RWPE2 (cell line): ENCODE measurements around the gene GFOD1.

Experiments used
- ATAC-seq: fragments of 200-7000 bp; cut with Tn5 transposase; 3 replicates; pipeline ENCODE4 v1.9.1; 2021; ENCODE audit warnings: low read depth
- DNase-seq: peaks from one replicate; pipeline ENCODE4 v3.0.0-alpha.2; 2020; ENCODE audit warnings: low spot score
- H3K27ac ChIP-seq: fragments of 450-650 bp; 2 replicates; pipeline ENCODE4 v1.5.1; 2017; ENCODE audit warnings: mild to moderate bottlenecking; ENCODE audit not compliant: poor library complexity, severe bottlenecking
- H3K27me3 ChIP-seq: fragments of 250-450 bp; sonication (Bioruptor Pico); 2 replicates; pipeline ENCODE4 v1.5.1; 2021; ENCODE audit warnings: mild to moderate bottlenecking, moderate library complexity; ENCODE audit not compliant: insufficient read depth, poor library complexity, severe bottlenecking
- H3K36me3 ChIP-seq: fragments of 250-450 bp; sonication (Bioruptor Pico); 2 replicates; pipeline ENCODE4 v1.5.1; 2020; ENCODE audit warnings: low read depth, mild to moderate bottlenecking, moderate library complexity
- H3K4me1 ChIP-seq: fragments of 250-450 bp; sonication (Bioruptor Pico); 2 replicates; pipeline ENCODE4 v1.5.1; 2021; ENCODE audit warnings: mild to moderate bottlenecking, moderate library complexity; ENCODE audit not compliant: insufficient read depth, poor library complexity, severe bottlenecking
- H3K4me3 ChIP-seq: fragments of 250-450 bp; sonication (Bioruptor Pico); 2 replicates; pipeline ENCODE4 v1.5.1; 2021; ENCODE audit warnings: mild to moderate bottlenecking, moderate library complexity; ENCODE audit not compliant: severe bottlenecking
- H3K9me3 ChIP-seq: fragments of 250-450 bp; sonication (Bioruptor Pico); 2 replicates; pipeline ENCODE4 v1.5.1; 2021; ENCODE audit warnings: mild to moderate bottlenecking, moderate library complexity; ENCODE audit not compliant: severe bottlenecking
- CTCF ChIP-seq: fragments of 450-650 bp; IDR thresholded peaks from one replicate; pipeline ENCODE4 v1.5.1; 2017; ENCODE audit warnings: mild to moderate bottlenecking, moderate library complexity; ENCODE audit not compliant: poor library complexity, severe bottlenecking

The GFOD1 gene

DNA sequence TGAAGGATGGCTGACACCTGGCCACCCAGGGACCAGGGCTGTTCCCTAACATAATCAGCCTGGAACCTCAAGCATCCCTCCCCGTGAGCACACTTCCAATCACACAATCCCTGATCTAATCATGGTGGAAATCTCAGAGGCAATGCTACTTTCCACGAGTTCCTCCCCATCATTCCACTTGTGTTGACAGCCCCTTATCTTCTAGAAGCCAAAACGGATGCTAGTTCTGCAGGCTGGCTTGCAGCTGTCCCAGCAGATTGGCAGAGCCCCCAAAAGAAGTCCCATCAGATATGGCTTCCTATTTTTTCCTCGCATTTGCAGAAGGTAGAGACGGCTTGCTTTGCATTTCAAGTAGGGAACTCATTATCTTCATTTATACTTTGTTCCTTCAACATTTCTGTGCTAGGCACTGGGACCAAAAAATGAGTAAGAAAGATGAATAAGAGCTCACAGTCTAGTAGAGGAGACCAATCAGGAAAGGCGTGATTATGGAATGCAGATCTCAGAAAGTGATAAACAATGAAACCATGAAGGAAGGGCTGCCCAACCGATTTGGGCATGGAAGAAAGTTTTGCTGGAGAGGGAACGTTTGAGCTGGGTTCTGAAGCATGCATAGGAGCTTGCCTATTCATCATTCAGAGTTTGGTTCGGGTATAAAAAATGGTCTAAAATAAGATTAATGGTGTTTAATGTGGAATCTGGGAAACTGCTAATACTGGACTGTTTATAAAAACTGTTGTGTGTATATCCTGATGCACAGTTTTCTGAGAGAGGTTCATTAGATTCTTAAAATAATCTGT lies 114.5 kb downstream of the GFOD1 start:
- no peak for ATAC-seq
- Histone ChIP-seq H3K36me3 (no peaks in the 10 kb centered on the region), H3K4me1 (peaks cover 16% of the 10 kb centered on the region), H3K4me3 (no peak overlapping the region), H3K9me3 (no peaks in the 10 kb centered on the region), H3K27me3 (no peaks in the 10 kb centered on the region), H3K27ac (no peak overlapping the region)
- no peak for DNase-seq
- TF ChIP-seq CTCF, result no peak

DNA sequence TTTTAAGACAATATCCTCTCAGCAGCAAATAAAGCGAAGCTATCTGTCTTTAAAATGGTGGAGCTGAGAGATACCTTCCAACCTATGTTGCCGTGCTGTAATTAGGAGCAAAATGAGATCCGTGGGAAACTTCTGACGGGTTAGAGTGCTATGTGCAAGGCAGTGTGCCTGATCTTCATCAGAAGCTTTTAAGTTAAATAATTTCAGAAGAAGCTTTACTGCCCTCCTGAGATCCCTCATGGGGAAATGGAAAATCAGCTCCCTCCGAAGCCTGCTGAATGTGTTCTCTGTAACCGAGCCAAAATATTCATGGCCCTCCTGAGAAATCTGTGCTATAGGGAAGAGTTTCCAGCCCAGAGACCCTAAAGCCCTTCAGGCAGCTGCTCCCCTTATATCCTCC lies 115.3 kb downstream of the GFOD1 start:
- H3K27ac ChIP-seq, result no peak overlapping the region

DNA sequence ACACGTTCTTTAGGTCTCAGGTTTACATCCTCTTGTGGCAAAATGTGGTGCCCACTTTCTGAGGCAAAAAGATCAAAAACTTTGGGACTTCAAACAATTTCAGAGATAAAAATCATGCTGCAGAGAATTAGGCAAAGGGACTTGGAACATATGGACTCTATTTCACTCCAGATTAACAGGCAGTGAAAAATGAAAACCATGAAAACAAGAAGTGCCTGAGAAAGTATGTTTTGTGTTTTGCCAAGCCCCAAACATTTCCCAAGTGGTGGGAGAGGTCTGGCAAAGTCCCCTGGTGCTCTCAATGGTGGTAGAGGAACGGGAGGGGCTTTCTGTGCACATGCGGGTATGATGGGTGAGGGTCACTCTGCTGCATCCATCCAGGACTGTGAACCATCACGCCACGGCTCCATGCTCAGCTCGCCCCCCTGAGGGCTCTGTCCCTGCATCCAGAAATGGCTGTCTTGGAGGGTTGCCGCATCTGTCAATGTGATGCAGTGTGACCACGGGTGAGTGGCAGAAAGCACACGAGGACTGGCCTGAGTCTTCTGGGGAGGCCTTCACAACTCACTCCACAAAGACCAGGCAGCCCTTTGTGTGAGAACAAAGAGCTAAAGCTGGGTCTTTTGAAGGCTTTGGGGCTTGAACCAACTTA lies 115.9 kb downstream of the GFOD1 start:
- Histone ChIP-seq H3K36me3 (no peaks in the 10 kb centered on the region), H3K4me1 (peaks cover 16% of the 10 kb centered on the region), H3K27ac (no peak overlapping the region), H3K4me3 (no peak overlapping the region), H3K27me3 (no peaks in the 10 kb centered on the region), H3K9me3 (no peaks in the 10 kb centered on the region)
- no peak for TF ChIP-seq CTCF
- ATAC-seq (no peak), DNase-seq (no peak)

More for the DNA sequence above, 115.3 kb downstream of the GFOD1 start:
- no peak for DNase-seq
- Histone ChIP-seq H3K4me1 (peaks cover 16% of the 10 kb centered on the region), H3K27me3 (no peaks in the 10 kb centered on the region), H3K36me3 (no peaks in the 10 kb centered on the region), H3K4me3 (no peak overlapping the region), H3K9me3 (no peaks in the 10 kb centered on the region)
- ATAC-seq, result no peak
- no peak for TF ChIP-seq CTCF

- no peaks in the 10 kb centered on the region for H3K36me3 ChIP-seq
- peak; percentile 50; the same call in 2 of the 3 replicates for ATAC-seq
- peaks cover 13% of the 10 kb centered on the region for H3K4me1 ChIP-seq
- no peaks in the 10 kb centered on the region for H3K9me3 ChIP-seq
- TF ChIP-seq CTCF, result no peak
- no peak overlapping the region for H3K4me3 ChIP-seq
- no peaks in the 10 kb centered on the region for H3K27me3 ChIP-seq
- no peak for DNase-seq
- H3K27ac ChIP-seq, result no peak overlapping the region
Observed at GRCh38 chr6:13370623-13371022, 116.8 kb downstream of the GFOD1 start.

DNA sequence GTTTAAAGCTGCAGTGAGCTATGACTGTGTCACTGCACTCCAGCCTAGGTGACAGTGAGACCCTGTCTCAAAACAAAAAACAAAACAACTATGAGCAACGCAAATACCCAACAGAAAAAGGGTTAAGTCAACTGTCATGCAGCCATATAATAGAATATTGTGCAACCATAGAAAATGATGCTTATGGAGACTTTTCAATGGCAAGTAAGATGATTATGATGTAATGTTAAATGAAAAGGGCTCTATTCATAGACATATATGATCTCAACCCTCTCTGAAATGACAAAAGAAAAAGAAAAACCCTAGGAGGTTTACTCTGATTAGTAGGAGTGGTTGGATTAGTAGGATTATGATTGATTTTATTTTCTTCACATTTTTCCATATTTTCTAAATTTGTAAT lies 117.8 kb downstream of the GFOD1 start:
- Histone ChIP-seq H3K9me3 (no peaks in the 10 kb centered on the region), H3K27me3 (no peaks in the 10 kb centered on the region), H3K4me1 (peaks cover 11% of the 10 kb centered on the region), H3K27ac (no peak overlapping the region), H3K36me3 (no peaks in the 10 kb centered on the region), H3K4me3 (no peak overlapping the region)
- DNase-seq (no peak), ATAC-seq (no peak)
- no peak for TF ChIP-seq CTCF
